HEK293T (cell line): ENCODE data around the gene VTN.

Experiments
- ARNT ChIP-seq: fragments of 450-650 bp; IDR thresholded peaks from 2 replicates; pipeline ENCODE4 v1.6.1; 2017; ENCODE audit warnings: mild to moderate bottlenecking
- LEF1 ChIP-seq: fragments of 450-650 bp; IDR thresholded peaks from 2 replicates; pipeline ENCODE4 v1.6.1; 2017; ENCODE audit warnings: mild to moderate bottlenecking, borderline replicate concordance
- NFRKB ChIP-seq: fragments of 450-650 bp; IDR thresholded peaks from 2 replicates; pipeline ENCODE4 v1.6.1; 2016; ENCODE audit warnings: mild to moderate bottlenecking, moderate library complexity

DNA sequence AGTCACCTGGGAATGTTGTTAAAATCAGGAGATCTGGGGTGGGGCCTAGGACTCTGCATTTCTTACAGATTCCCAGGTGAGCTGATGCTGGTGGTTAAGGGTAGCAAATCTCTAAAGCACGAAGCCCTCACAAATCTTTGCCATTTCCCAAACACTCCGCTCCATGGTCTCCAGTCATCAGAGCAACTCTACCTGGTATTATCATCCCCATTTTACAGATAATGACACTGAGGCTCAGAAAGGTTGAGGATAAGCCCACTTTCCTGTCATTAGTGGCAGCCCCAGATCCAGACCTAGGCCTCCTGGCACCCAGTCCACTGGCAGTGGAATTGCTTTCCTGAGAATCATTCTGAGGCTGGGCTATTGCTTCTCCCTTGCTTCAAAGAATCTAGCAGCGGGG, 27.2 kb upstream of the VTN start:
- TF ChIP-seq ARNT (no peak), LEF1 (no peak), NFRKB (no peak)
